Measurements from ENCODE around the gene PIK3C2G. TPM values are rescaled to one million over a fixed set of nuclear protein-coding genes. Genes with fewer than 3 reads are reported as not detected.

PIK3C2G gene
- total RNA-seq, 2 donors from 2014 or later = 0.57 to 0.69 TPM

DNA sequence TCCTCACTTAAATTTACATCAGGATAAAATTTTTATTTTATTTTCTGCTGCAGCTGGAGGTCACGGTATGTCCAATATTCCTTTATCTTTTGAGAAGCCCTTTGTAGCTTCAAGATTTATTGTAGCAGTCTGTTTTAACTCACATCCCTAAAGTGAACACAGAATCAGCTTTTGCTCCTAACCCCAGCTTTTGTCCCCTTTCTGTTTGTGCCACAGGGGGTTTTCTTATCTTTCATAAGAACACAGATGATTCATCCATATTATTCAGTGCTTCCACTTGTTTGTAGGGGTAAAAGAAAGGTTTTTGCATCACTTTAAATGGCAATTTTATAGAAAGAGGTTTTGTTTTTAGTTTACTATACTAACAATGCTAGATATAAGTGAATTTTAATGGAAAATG lies 21.8 kb upstream of the PIK3C2G start:
- Histone ChIP-seq H3K27ac (no peak overlapping the region), H3K9me3 (no peaks in the 10 kb centered on the region), H3K4me3 (no peak overlapping the region), H3K27me3 (no peaks in the 10 kb centered on the region), H3K36me3 (no peaks in the 10 kb centered on the region), H3K9ac (ENCODE audit: low read depth in 2 of 2, low read length in 2 of 2) (no peak overlapping the region), H3K4me1 (no peaks in the 10 kb centered on the region)
- TF ChIP-seq, protein P1, sequence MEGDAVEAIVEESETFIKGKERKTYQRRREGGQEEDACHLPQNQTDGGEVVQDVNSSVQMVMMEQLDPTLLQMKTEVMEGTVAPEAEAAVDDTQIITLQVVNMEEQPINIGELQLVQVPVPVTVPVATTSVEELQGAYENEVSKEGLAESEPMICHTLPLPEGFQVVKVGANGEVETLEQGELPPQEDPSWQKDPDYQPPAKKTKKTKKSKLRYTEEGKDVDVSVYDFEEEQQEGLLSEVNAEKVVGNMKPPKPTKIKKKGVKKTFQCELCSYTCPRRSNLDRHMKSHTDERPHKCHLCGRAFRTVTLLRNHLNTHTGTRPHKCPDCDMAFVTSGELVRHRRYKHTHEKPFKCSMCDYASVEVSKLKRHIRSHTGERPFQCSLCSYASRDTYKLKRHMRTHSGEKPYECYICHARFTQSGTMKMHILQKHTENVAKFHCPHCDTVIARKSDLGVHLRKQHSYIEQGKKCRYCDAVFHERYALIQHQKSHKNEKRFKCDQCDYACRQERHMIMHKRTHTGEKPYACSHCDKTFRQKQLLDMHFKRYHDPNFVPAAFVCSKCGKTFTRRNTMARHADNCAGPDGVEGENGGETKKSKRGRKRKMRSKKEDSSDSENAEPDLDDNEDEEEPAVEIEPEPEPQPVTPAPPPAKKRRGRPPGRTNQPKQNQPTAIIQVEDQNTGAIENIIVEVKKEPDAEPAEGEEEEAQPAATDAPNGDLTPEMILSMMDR (IDR thresholded peaks at IDR 0.05) = no peak
- intact Hi-C loops (cut with DNase I) = no loop called here
- no peak for DNase-seq

DNA sequence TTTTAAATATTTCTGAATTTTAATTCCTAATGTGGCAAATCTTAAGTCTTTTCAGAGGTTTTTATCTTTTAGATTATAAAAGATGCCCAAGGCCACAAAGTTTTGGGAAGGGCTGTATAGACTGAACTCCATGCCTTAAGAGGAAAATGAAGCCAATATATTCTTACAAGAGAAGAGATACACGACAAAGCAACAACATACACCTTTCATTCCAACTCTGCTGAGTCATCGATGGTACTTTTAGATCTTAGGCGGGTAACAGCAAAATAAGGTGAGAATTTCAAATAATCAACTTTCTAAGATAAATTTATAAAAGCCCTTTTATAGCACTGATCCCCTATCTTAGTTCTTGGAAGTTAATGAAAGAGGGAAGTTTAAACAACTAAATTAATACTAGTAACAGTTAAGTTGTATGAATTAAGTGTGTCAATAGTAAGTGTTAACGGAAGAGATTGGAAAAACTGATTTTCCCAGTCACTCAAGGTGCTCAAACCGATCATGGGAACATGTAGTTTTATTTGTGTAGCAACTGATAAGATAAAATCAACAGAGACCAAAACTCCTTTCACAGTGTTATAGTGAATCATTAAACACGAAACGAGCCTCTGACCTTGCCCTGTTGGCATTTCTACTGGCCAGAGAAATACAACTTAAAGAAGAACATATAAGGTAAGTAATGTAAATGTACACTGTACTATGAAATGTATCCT lies 18.8 kb upstream of the PIK3C2G start:
- H3K4me1 ChIP-seq = no peaks in the 10 kb centered on the region
- H3K9ac ChIP-seq (ENCODE audit: low read depth in 2 of 2, low read length in 2 of 2) = no peak overlapping the region
- H3K4me3 ChIP-seq = no peak overlapping the region
- peak; percentile 39 for DNase-seq
- TF ChIP-seq, protein P1 (IDR thresholded peaks at IDR 0.05) = no peak
- no peaks in the 10 kb centered on the region for H3K27me3 ChIP-seq
- no peaks in the 10 kb centered on the region for H3K9me3 ChIP-seq
- intact Hi-C loops (cut with DNase I) = no loop called here
- H3K36me3 ChIP-seq = no peaks in the 10 kb centered on the region
- peak overlapping the region; percentile 27 for H3K27ac ChIP-seq

DNA sequence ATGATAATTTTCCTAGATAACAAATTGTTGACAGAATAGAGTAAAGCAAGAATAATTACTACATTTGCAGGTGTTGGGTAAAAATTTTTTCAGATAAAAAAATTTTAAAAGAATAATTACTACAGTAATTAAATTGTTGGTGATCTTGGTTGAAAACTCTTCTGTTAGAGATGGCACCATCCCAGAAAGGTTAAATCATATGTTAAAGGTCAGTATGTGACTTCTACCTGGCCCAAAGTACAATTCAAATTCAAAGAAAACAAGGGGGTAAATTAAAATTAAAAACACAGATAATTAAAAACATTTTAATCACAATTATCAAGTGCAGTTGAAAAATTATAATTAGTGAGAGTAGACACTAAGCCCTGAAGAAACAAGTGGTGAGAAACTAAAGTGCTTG lies 18.1 kb upstream of the PIK3C2G start:
- TF ChIP-seq, protein P1 (IDR thresholded peaks at IDR 0.05) = no peak
- DNase-seq = no peak
- Histone ChIP-seq H3K36me3 (no peaks in the 10 kb centered on the region), H3K27ac (no peak overlapping the region), H3K4me1 (no peaks in the 10 kb centered on the region), H3K27me3 (no peaks in the 10 kb centered on the region), H3K9me3 (no peaks in the 10 kb centered on the region), H3K4me3 (no peak overlapping the region), H3K9ac (ENCODE audit: low read depth in 2 of 2, low read length in 2 of 2) (no peak overlapping the region)
- intact Hi-C loops (cut with DNase I) = no loop called here

DNA sequence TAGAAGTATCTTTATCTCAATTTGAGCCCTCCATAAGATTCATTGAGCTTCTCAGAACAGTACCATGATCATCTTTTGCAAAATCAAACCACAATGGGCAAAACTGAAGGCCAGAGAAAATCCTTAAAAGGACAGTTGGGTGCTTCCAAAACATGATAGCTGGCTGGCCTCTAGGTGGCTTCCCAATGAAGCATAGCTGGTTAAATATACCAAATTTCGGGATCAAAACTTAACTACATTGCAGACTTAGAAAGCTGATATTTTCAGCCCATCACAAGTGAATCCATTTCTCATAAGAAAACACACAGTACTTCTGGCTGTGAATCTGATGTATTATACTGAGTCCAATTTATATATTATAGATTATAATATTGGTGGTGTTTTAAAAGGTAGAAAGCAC lies 15.3 kb upstream of the PIK3C2G start:
- H3K27ac ChIP-seq = no peak overlapping the region
- H3K27me3 ChIP-seq = no peaks in the 10 kb centered on the region
- DNase-seq = no peak
- no peak overlapping the region for H3K9ac ChIP-seq (ENCODE audit: low read depth in 2 of 2, low read length in 2 of 2)
- H3K36me3 ChIP-seq = no peaks in the 10 kb centered on the region
- H3K4me1 ChIP-seq = no peaks in the 10 kb centered on the region
- TF ChIP-seq, protein P1 (IDR thresholded peaks at IDR 0.05) = no peak
- H3K9me3 ChIP-seq = no peaks in the 10 kb centered on the region
- intact Hi-C loops (cut with DNase I) = no loop called here
- no peak overlapping the region for H3K4me3 ChIP-seq

GRCh38 chr12:18250313-18250916 lies 10.9 kb upstream of the PIK3C2G start:
- Histone ChIP-seq H3K4me3 (no peak overlapping the region), H3K27me3 (no peaks in the 10 kb centered on the region), H3K4me1 (no peaks in the 10 kb centered on the region), H3K36me3 (no peaks in the 10 kb centered on the region), H3K27ac (no peak overlapping the region), H3K9me3 (no peaks in the 10 kb centered on the region), H3K9ac (ENCODE audit: low read depth in 2 of 2, low read length in 2 of 2) (no peak overlapping the region)
- TF ChIP-seq, protein P1 (IDR thresholded peaks at IDR 0.05) = peak; percentile 46
- intact Hi-C loops (cut with DNase I) = no loop called here
- peak; percentile 38 for DNase-seq
